Stimulated activated CD4-positive, alpha-beta T cell treated with anti-CD3 and anti-CD28 coated beads, Interleukin-1b, Interleukin-23, amount 100 ng/mL, for 48 hours (primary cell): ENCODE results near the gene ABCB9.
"Not testable (repeated sequence)": the region's sequence is repeated elsewhere in the genome, so short reads cannot be mapped to it uniquely, and the experiment has no call there.

Source experiments
- DNase-seq: peaks from one replicate; pipeline ENCODE4 v3.0.0-alpha.2; 2020

Gene ABCB9

GRCh38 chr12:122965851-122966742, at the start of gene ABCB9:
Gene ABCB9 (minus strand): TSS chr12:122966463. CDS start chr12:122960235, 6,228 bp downstream.
- DNase-seq: peak; percentile 93

GRCh38 chr12:123014473-123014872, 48.2 kb upstream of the ABCB9 start:
- not testable (repeated sequence) for DNase-seq

- DNase-seq: no peak
Measured at GRCh38 chr12:123013185-123014095, 47.2 kb upstream of the ABCB9 start.

DNA sequence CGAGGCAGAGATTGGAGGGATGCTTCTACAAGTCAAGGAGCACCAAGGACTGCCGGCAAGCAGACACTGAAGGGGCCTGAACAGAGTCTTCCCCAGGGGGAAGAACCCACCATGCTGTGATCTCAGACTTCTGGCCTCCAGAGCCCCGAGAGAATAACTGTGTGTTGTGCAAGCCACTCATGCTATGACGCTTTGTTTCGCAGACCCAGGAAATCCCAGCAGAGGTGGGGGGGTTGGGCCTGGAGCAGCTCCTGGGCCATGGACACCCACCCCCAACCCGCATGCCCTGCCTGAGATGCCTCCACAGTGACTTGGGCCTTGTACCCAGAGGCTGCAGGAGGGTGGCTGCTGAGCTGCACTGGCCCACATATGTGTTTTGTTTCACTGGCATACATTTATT, 45.4 kb upstream of the ABCB9 start:
- DNase-seq: no peak

DNA sequence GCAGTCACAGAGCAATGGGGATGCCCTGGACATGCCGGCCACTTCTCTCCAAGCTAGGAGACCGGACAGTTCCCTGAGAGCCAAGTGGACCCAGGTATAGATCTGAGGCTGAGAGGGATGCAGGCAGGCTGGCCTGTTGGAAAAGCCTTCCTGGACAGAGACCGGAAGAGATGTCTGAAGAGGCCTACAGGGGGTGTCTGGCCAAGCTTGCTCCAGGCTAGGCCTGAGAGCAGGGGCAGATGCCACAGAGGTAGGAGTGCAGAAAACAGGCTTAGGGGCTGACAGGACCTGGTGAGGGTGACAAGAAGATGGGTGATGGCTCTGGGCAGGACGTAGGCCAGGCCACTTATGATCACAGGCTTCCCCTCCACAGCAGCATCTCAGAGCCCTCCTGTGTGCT, 44.4 kb upstream of the ABCB9 start:
- DNase-seq: no peak

- no peak for DNase-seq
Measured at GRCh38 chr12:123010110-123010509, 43.8 kb upstream of the ABCB9 start.

DNA sequence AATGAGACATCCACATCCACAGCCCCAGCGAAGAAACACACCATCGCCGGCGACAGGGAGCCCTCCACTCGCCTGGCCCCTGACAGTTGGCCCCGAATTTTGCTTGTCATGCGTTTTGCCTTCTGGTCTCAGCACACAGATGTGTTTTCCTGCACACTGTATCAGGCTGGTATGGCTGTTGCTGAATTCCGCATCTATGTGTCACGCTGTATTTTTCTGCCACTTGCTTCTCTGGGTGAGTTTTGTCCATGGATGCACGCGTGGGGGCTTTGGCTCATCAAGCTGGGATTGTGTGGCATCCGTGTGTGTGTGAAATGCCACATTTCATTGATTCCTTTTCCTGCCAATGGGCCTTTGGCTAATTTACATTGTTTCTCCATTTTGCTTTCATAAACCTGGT, 40.7 kb upstream of the ABCB9 start:
- no peak for DNase-seq

- DNase-seq: no peak
Measured at GRCh38 chr12:123005081-123005626, 38.9 kb upstream of the ABCB9 start.

DNA sequence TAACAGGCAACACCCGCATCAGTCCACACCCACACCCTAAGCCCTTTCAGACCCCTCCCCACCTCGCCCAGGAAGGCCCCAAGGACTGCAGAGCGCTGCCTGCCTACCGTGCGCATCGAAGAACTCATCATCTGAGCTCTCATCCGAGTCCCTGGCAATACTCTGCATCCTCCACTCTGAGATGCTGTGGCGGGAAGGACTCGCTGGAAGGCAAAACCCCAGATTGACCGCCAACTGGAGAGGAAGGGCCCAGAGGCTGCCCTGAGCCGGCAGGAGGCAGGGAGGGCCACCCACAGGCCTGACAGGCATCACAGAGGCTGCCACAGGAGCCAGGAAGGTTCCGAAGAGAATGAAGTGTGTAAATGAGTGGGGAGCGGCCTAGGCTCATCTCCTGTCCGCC, 38.0 kb upstream of the ABCB9 start:
- no peak for DNase-seq

DNA sequence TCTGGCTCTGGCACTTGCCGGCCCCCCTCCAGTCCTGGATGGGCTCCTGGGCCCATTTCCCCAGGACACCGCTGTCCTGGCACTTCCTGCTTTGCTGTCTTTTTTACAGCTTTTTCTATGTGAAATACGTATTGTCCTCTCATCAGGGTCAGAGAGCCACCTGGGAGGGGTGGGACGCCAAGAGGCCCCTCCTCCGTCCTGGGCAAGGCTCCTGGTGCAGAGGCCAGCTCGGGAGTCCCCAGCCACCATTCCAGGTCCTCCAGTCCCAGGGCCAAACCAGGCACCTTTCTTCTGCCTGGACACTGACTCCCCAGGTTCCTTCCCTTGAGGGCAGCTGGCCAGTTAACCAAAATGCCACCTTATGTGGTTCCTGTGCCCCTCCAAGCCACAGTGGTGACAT, 37.0 kb upstream of the ABCB9 start:
- no peak for DNase-seq

- no peak for DNase-seq
Measured at GRCh38 chr12:123001464-123001863, 35.2 kb upstream of the ABCB9 start.

DNA sequence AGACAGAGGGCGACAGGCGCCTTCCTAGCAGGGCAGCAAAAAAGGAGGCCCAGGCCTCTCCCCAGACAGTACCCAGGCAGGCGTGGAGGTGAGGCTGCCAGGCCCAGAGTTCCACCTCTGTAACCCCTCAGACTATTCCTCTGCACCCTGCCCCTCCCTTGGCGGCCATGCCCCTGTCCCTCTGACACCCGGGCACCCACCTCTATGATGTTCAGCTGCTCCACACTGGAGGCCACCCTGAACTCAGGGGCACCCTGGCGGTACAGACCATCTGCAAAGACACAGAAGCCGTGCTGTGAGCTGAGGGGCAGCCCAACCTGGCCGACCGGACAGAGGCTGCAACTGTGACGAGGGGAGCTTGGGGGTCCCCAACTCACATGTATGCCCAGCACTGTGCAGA, 34.3 kb upstream of the ABCB9 start:
- no peak for DNase-seq

DNA sequence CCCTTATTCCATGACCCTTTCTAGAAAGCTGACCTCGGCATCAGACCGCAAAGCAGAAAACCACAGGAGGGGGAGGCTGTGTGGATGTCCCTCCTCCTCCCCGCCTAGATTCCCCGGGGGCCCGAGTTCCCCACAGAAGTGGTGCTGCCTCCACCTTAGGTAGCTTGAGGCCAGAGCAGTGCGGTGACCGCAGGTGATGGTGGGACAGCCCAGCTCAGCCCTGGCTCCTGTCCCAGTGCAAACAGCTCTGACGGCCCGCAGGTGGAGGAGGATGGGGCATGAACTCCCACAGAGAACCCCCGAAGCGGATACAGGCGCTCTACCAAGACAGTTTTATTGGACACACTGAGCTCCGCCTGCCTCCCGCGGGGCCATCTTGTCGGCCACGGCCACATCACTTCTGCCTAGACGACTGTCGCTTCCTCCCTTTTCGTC, 33.7 kb upstream of the ABCB9 start:
- DNase-seq: no peak

DNA sequence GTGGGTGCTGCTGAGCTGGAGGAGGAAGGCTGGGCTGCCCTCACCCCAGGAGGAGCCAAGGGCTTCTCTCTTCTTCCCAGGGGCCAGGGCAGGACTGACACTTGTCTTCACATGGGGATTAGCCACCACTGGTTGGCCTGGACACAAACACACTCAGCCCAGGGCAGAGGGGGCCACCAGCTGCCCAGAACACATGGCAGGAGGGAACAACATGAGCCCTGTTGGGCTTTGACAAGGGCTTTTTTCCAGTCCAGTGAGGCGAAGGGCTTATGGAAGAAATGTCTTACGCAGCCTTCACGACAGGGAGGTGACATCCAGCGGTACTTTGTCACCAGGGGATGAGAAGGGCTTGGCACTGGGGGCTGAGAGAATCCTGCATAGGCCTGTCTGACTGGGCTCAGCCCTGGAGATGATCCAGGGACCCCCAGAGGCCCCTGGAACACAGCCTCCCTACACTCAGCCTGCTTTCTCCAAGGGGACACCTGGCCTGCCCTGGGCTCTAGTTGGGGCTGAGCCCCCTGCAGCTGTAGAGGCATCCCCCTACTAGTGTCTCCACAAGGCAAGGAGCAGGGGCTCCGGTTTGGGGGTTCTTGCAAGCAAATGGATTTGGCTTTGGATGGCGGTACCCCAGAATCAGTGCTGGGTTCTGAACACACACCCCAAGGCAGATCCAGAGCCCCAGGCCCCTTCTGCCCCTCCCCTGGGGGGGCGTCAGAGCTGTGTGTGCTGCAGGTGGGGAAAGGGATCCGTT, 33.1 kb upstream of the ABCB9 start:
- no peak for DNase-seq

- DNase-seq: no peak
Measured at GRCh38 chr12:122998316-122998715, 32.1 kb upstream of the ABCB9 start.

- DNase-seq: no peak
Measured at GRCh38 chr12:122997343-122998250, 31.3 kb upstream of the ABCB9 start.

DNA sequence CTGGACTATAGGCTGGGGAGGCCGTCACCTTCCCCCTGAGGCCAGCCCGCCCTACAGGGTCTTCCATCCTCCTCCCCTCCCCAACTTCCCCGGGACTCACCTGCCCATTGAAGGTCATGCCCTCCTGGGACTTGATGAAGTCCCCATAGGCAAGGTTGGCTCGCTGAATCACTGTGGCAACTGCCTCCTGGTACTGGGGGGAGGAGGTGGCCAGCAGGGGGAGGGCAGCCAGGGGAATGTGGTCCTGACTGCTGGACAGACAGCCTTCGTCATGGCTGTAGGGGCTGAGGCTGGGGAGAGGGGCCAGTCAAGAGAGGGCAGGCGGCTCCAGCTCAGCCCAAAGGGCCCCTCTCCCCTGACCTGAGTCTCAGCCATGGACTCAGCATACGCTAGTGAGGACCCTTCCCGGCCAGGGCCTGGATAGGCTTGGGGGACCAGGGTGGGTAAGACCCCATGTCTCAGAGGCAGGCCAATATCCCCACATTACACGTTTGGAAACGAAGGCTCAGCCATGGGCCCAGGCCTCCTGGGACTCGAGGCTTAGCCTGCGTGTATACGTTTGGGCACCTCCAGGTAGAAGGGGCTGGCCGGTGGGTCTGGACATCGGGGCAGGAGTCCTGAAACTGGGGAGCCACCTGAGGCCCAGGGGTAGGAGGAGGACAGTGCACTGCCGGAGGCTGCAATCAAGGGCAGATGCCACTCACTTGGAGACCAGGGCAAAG, 30.5 kb upstream of the ABCB9 start:
- DNase-seq: no peak

DNA sequence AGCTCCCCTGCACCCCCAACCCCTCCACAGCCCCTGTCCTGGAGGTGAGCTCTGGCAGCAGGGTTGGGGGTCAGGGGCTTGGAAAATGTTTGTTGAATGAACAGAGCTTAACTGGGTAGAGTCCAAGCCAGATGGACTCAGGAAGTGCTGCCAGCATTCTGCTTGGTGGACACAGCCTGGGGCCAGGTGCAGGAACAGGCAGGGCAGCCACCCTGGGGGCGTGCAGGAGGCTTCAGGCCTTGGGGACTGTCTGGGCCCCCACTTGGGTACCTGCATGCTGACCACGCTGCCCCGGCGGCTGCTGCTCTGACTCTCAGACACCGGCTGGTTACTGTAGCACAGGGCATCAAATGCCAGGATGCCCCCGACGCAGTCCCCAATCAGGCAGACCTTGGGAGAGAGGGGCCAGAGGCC, 29.9 kb upstream of the ABCB9 start:
- no peak for DNase-seq

- DNase-seq: no peak
Measured at GRCh38 chr12:122995503-122996187, 29.4 kb upstream of the ABCB9 start.
